ENCODE data around the gene SV2A. TPM values are rescaled to one million over a fixed set of nuclear protein-coding genes. Genes with fewer than 3 reads are reported as not detected.
A peak's percentile ranks its signal among the peaks of the same experiment; 100 is the strongest.
"Not testable (repeated sequence)": the region's sequence is repeated elsewhere in the genome, so short reads cannot be mapped to it uniquely, and the experiment has no call there.

Gene SV2A
- total RNA-seq, 4 donors from 2014 or later = 6.2 to 9.2 (median 7.1) TPM

GRCh38 chr1:149963358-149963757, 45.7 kb upstream of the SV2A start:
- TF ChIP-seq CTCF (IDR thresholded peaks at IDR 0.05) (no peak), POLR2AphosphoS5 (IDR thresholded peaks at IDR 0.05) (no peak), EP300 (IDR thresholded peaks at IDR 0.05) (no peak), POLR2A (IDR thresholded peaks at IDR 0.05) (no peak)
- 39 to 41% methylated on average over 3 of the region's 3 CpGs for WGBS, 2 donors (ENCODE audit: low coverage in 1 of 2)
- no peaks in the 10 kb centered on the region for H3K27me3 ChIP-seq
- H3K36me3 ChIP-seq = peaks cover 0 to 84% of the 10 kb centered on the region in 2 donors
- peak overlapping the region in 3 of 4 donors; percentile 40 to 68 (median 63) for H3K27ac ChIP-seq
- H3K9me3 ChIP-seq = no peaks in the 10 kb centered on the region
- H3K4me1 ChIP-seq = peaks cover 0 to 31% (median 0%) of the 10 kb centered on the region in 3 donors
- no peak for ATAC-seq
- no peak overlapping the region for H3K4me3 ChIP-seq

GRCh38 chr1:149962736-149963135, 45.1 kb upstream of the SV2A start:
- WGBS, 2 donors (ENCODE audit: low coverage in 1 of 2) = 20 to 40% methylated on average over 1 to 2 of the region's 2 CpGs
- Histone ChIP-seq H3K9me3 (peaks cover 0 to 2% (median 0%) of the 10 kb centered on the region in 3 donors), H3K36me3 (peaks cover 0 to 84% of the 10 kb centered on the region in 2 donors), H3K27ac (peak overlapping the region in 3 of 4 donors; percentile 45 to 68 (median 63)), H3K27me3 (no peaks in the 10 kb centered on the region), H3K4me1 (peaks cover 0 to 31% (median 0%) of the 10 kb centered on the region in 3 donors), H3K4me3 (no peak overlapping the region)
- ATAC-seq = no peak
- TF ChIP-seq CTCF (IDR thresholded peaks at IDR 0.05) (no peak), EP300 (IDR thresholded peaks at IDR 0.05) (no peak), POLR2A (IDR thresholded peaks at IDR 0.05) (no peak), POLR2AphosphoS5 (IDR thresholded peaks at IDR 0.05) (no peak)

- peaks cover 0 to 84% of the 10 kb centered on the region in 2 donors for H3K36me3 ChIP-seq
- WGBS, 2 donors (ENCODE audit: low coverage in 1 of 2) = 4 to 11% methylated on average over 3 of the region's 3 CpGs
- ATAC-seq = peak; percentile 74
These were observed 44.5 kb upstream of the SV2A start for GRCh38 chr1:149962039-149962647.

GRCh38 chr1:149957548-149957947, 39.9 kb upstream of the SV2A start:
- H3K27me3 ChIP-seq, ATAC-seq, H3K4me1 ChIP-seq, H3K9me3 ChIP-seq, H3K4me3 ChIP-seq, H3K27ac ChIP-seq: not testable (repeated sequence)
- 97 to 100% methylated on average over 5 to 8 of the region's 14 CpGs for WGBS, 2 donors (ENCODE audit: low coverage in 1 of 2)
- peaks cover 0 to 55% of the 10 kb centered on the region in 2 donors for H3K36me3 ChIP-seq

More at GRCh38 chr1:149962039-149962647, 44.5 kb upstream of the SV2A start:
- TF ChIP-seq CTCF (IDR thresholded peaks at IDR 0.05) = peak; percentile 38 to 89 (median 82)
- TF ChIP-seq POLR2AphosphoS5 (IDR thresholded peaks at IDR 0.05) = peak; percentile 23
- no peak for TF ChIP-seq EP300 (IDR thresholded peaks at IDR 0.05)
- no peak for TF ChIP-seq POLR2A (IDR thresholded peaks at IDR 0.05)
- Histone ChIP-seq H3K27ac (peak overlapping the region; percentile 43 to 68 (median 54)), H3K4me3 (no peak overlapping the region), H3K27me3 (no peaks in the 10 kb centered on the region), H3K9me3 (peaks cover 0 to 5% (median 0%) of the 10 kb centered on the region in 3 donors), H3K4me1 (peaks cover 0 to 31% (median 0%) of the 10 kb centered on the region in 3 donors)

- 60% methylated on average over 4 of the region's 6 CpGs; no CpG with 5 or more reads in 1 of the 2 donors for WGBS, 2 donors (ENCODE audit: low coverage in 1 of 2)
- H3K4me1 ChIP-seq = no peaks in the 10 kb centered on the region
- no peak overlapping the region for H3K4me3 ChIP-seq
- peaks cover 0 to 70% of the 10 kb centered on the region in 2 donors for H3K36me3 ChIP-seq
- H3K27ac ChIP-seq = no peak overlapping the region
- ATAC-seq = no peak
- no peaks in the 10 kb centered on the region for H3K9me3 ChIP-seq
- no peaks in the 10 kb centered on the region for H3K27me3 ChIP-seq
- TF ChIP-seq CTCF (IDR thresholded peaks at IDR 0.05) = no peak
- no peak for TF ChIP-seq EP300 (IDR thresholded peaks at IDR 0.05)
- TF ChIP-seq POLR2A (IDR thresholded peaks at IDR 0.05) = no peak
- no peak for TF ChIP-seq POLR2AphosphoS5 (IDR thresholded peaks at IDR 0.05)
These were observed 32.3 kb upstream of the SV2A start for GRCh38 chr1:149949911-149950310.

Data from gastroesophageal sphincter (tissue), 4 donors.